Neuronal stem cell (in vitro differentiated cells): ENCODE results near the gene PDGFRA.

Experiments used
- DNase-seq: peaks from one replicate; pipeline ENCODE4 v3.0.0-alpha.2; 2013; ENCODE audit warnings: low spot score
- H2AFZ ChIP-seq: one replicate; pipeline ENCODE4 v1.6.1; 2013; ENCODE audit warnings: mild to moderate bottlenecking, low read length, inconsistent platforms
- H2AK5ac ChIP-seq: 2 replicates; pipeline ENCODE4 v1.6.1; 2013; ENCODE audit warnings: low read depth, mild to moderate bottlenecking, inconsistent platforms, low read length, moderate library complexity, mixed read lengths
- H2BK120ac ChIP-seq: 2 replicates; pipeline ENCODE4 v1.6.1; 2013; ENCODE audit warnings: low read depth, mild to moderate bottlenecking, inconsistent platforms, low read length, moderate library complexity, mixed read lengths
- H2BK12ac ChIP-seq: one replicate; pipeline ENCODE4 v1.6.1; 2013; ENCODE audit warnings: low read length, inconsistent platforms
- H2BK15ac ChIP-seq: 2 replicates; pipeline ENCODE4 v1.6.1; 2013; ENCODE audit warnings: mild to moderate bottlenecking, low read length, inconsistent platforms, mixed read lengths
- H2BK5ac ChIP-seq: one replicate; pipeline ENCODE4 v1.6.1; 2013; ENCODE audit warnings: inconsistent platforms, mild to moderate bottlenecking, low read length, moderate library complexity
- H3K14ac ChIP-seq: one replicate; pipeline ENCODE4 v1.6.1; 2013; ENCODE audit warnings: low read length, inconsistent platforms
- H3K18ac ChIP-seq: 2 replicates; pipeline ENCODE4 v1.6.1; 2013; ENCODE audit warnings: low read length, inconsistent platforms
- H3K23ac ChIP-seq: 2 replicates; pipeline ENCODE4 v1.6.1; 2013; ENCODE audit warnings: low read depth, mild to moderate bottlenecking, mixed read lengths, low read length, inconsistent platforms; ENCODE audit not compliant: poor library complexity
- H3K27ac ChIP-seq: replicated peaks from 3 replicates; pipeline ENCODE4 v1.5.1; 2013; ENCODE audit warnings: low read length, inconsistent platforms
- H3K27me3 ChIP-seq, 3 experiments: 2 replicates each; pipeline ENCODE4 v1.6.1; 2013; ENCODE audit warnings: low read length in 3 of 3, mild to moderate bottlenecking in 2 of 3, inconsistent platforms in 1 of 3, low read depth in 1 of 3, mixed read lengths in 1 of 3, moderate library complexity in 1 of 3; ENCODE audit not compliant: control insufficient read depth in 3 of 3, insufficient read depth in 3 of 3
- H3K36me3 ChIP-seq, 2 donors: replicated peaks in 1 of 2; 2 replicates each; pipeline ENCODE4 v1.6.1; 2013; ENCODE audit warnings: low read length in 2 of 2; ENCODE audit not compliant: control insufficient read depth in 2 of 2, insufficient read depth in 2 of 2
- H3K4ac ChIP-seq: 2 replicates; pipeline ENCODE4 v1.6.1; 2013; ENCODE audit warnings: inconsistent platforms, mild to moderate bottlenecking, low read length, moderate library complexity
- H3K4me1 ChIP-seq, 2 donors: 1 replicate in 1 of 2; 2 replicates in 1 of 2; pipeline ENCODE4 v1.6.1; 2013; ENCODE audit warnings: low read length in 2 of 2, low read depth in 1 of 2; ENCODE audit not compliant: control insufficient read depth in 2 of 2, insufficient read depth in 1 of 2
- H3K4me2 ChIP-seq: one replicate; pipeline ENCODE4 v1.6.1; 2013; ENCODE audit warnings: mild to moderate bottlenecking, low read length, inconsistent platforms; ENCODE audit not compliant: insufficient read depth, poor library complexity, severe bottlenecking
- H3K4me3 ChIP-seq, 2 donors: 2 replicates each; pipeline ENCODE4 v1.5.1; 2013; ENCODE audit warnings: low read length in 2 of 2, mild to moderate bottlenecking in 2 of 2, inconsistent platforms in 1 of 2, moderate library complexity in 1 of 2
- H3K79me1 ChIP-seq: one replicate; pipeline ENCODE4 v1.6.1; 2013; ENCODE audit warnings: low read depth, mild to moderate bottlenecking, inconsistent platforms, low read length, moderate library complexity
- H3K9ac ChIP-seq: one replicate; pipeline ENCODE4 v1.6.1; 2013; ENCODE audit warnings: mild to moderate bottlenecking, low read depth, low read length, inconsistent platforms; ENCODE audit not compliant: poor library complexity
- H3K9me3 ChIP-seq, 2 donors: replicated peaks in 1 of 2; 2 replicates each; pipeline versions ENCODE3 to v1.6.1; 2013; ENCODE audit warnings: low read length in 2 of 2, mild to moderate bottlenecking in 2 of 2, inconsistent platforms in 1 of 2, low read depth in 1 of 2, mixed read lengths in 1 of 2, moderate library complexity in 1 of 2; ENCODE audit not compliant: control insufficient read depth in 2 of 2, insufficient read depth in 1 of 2
- H4K8ac ChIP-seq: one replicate; pipeline ENCODE4 v1.6.1; 2013; ENCODE audit warnings: low read depth, mild to moderate bottlenecking, inconsistent platforms, low read length, moderate library complexity
- H4K91ac ChIP-seq: one replicate; pipeline ENCODE4 v1.6.1; 2013; ENCODE audit warnings: low read length, low read depth, mild to moderate bottlenecking, inconsistent platforms; ENCODE audit not compliant: poor library complexity
- WGBS, 2 donors: extraction: QIAGEN DNeasy Blood & Tissue Kit; methylation state at CpG; one replicate each; pipeline ENCODE4 v1.1.7; 2013; ENCODE audit warnings: missing lambda C conversion rate in 2 of 2, mixed read lengths in 1 of 2; ENCODE audit not compliant: insufficient read length in 2 of 2, insufficient replicate concordance in 1 of 2; ENCODE audit errors: extremely low coverage in 2 of 2; 5-methylcytosine and 5-hydroxymethylcytosine counted together

Gene PDGFRA

DNA sequence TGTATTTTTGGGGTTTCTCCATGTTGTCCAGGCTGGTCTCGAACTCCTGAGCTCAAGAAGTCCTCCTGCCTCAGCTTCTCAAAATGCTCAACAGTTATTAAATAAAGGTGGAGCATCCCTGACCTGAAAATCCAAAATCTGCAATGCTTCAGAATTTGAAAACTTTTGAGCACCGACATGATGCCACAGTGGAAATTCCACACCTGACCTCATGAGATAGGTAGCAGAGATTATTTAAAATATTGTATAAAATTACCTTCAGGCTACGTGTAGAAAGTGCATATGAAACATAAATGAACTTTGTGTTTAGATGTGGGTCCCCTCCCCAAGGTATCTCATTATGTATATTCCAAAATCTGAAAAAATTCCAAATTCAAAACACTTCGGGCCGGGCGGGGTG lies 42.7 kb upstream of the PDGFRA start:
- Histone ChIP-seq H2BK120ac (no peak overlapping the region), H2BK5ac (no peak overlapping the region)
- WGBS, 2 donors: no CpG with 5 or more reads among the region's 6 CpGs

DNA sequence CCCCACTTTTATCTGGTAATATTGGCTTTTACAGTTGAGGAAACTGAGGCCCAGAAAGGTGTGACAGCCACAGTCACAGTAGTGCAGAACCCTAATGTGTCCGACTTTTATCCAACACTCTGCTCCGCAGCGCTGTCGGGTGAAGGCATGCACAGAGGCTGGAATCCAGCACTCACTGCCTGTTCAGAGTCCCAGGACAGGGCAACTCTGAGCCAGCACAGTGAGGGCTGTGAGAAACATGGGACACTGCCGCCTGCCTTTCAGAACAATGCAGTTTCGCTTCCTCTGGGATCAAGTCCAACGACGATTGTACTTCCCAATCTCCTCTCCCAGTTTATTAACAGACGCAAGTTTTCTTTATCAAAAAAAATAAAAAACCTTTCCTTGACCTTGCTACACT lies 41.9 kb upstream of the PDGFRA start:
- Histone ChIP-seq H3K4me2 (no peak overlapping the region), H3K23ac (no peak overlapping the region), H3K4ac (no peak overlapping the region), H2BK5ac (no peak overlapping the region), H3K4me3 (no peak overlapping the region), H3K14ac (no peak overlapping the region), H2AK5ac (no peak overlapping the region), H3K9ac (no peak overlapping the region), H4K91ac (no peak overlapping the region), H3K4me1 (no peaks in the 10 kb centered on the region), H2BK12ac (no peak overlapping the region), H2AFZ (no peak overlapping the region), H3K9me3 (no peaks in the 10 kb centered on the region), H2BK15ac (no peak overlapping the region), H2BK120ac (no peak overlapping the region), H3K36me3 (no peaks in the 10 kb centered on the region), H3K18ac (no peak overlapping the region), H3K79me1 (no peaks in the 10 kb centered on the region), H4K8ac (no peak overlapping the region), H3K27ac (no peak overlapping the region), H3K27me3 (no peaks in the 10 kb centered on the region)
- no CpG with 5 or more reads among the region's 9 CpGs for WGBS, 2 donors
- no peak for DNase-seq

More for the DNA sequence above, 42.7 kb upstream of the PDGFRA start:
- H3K9ac ChIP-seq: no peak overlapping the region
- no peak overlapping the region for H3K4ac ChIP-seq
- no peak overlapping the region for H3K18ac ChIP-seq
- DNase-seq: no peak
- no peak overlapping the region for H3K27ac ChIP-seq
- H4K8ac ChIP-seq: no peak overlapping the region
- no peak overlapping the region for H2BK12ac ChIP-seq
- H4K91ac ChIP-seq: no peak overlapping the region
- no peaks in the 10 kb centered on the region for H3K4me1 ChIP-seq
- H3K79me1 ChIP-seq: no peaks in the 10 kb centered on the region
- H3K36me3 ChIP-seq: no peaks in the 10 kb centered on the region
- H3K4me3 ChIP-seq: no peak overlapping the region
- no peak overlapping the region for H2BK15ac ChIP-seq
- no peak overlapping the region for H3K4me2 ChIP-seq
- H3K23ac ChIP-seq: no peak overlapping the region
- H3K14ac ChIP-seq: no peak overlapping the region
- no peak overlapping the region for H2AK5ac ChIP-seq
- H3K9me3 ChIP-seq: no peaks in the 10 kb centered on the region
- H2AFZ ChIP-seq: no peak overlapping the region
- no peaks in the 10 kb centered on the region for H3K27me3 ChIP-seq

DNA sequence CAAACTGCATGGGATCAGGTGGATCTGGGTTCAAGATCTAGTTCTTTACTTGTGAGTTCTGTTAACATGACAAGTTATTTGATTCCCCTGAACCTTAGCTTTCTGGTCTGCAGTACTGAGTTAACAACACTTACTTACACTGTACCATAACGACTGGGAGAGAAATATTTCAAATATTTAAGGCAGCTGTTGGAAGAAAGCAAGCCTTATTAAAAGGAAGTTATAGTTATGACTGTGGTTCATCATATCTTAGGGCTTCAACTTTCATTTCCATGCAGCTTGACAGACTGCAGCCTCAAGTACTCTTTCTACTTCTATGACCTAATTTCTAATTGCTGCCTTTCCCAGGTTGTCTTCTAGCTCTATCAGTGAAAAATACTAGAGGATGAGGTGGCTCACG lies 40.0 kb upstream of the PDGFRA start:
- Histone ChIP-seq H2BK15ac (no peak overlapping the region), H3K18ac (no peak overlapping the region), H3K79me1 (no peaks in the 10 kb centered on the region), H3K14ac (no peak overlapping the region), H3K23ac (no peak overlapping the region), H2AK5ac (no peak overlapping the region), H3K4ac (no peak overlapping the region), H3K4me1 (no peaks in the 10 kb centered on the region), H3K36me3 (no peaks in the 10 kb centered on the region), H2BK120ac (no peak overlapping the region), H2BK12ac (no peak overlapping the region), H2AFZ (no peak overlapping the region), H3K9me3 (peaks cover 0 to 2% of the 10 kb centered on the region in 2 donors), H3K4me3 (no peak overlapping the region), H4K91ac (no peak overlapping the region), H3K9ac (no peak overlapping the region), H3K27ac (no peak overlapping the region), H4K8ac (no peak overlapping the region), H3K4me2 (no peak overlapping the region), H2BK5ac (no peak overlapping the region), H3K27me3 (no peaks in the 10 kb centered on the region)
- DNase-seq: no peak
- no CpG with 5 or more reads among the region's 2 CpGs for WGBS, 2 donors

DNA sequence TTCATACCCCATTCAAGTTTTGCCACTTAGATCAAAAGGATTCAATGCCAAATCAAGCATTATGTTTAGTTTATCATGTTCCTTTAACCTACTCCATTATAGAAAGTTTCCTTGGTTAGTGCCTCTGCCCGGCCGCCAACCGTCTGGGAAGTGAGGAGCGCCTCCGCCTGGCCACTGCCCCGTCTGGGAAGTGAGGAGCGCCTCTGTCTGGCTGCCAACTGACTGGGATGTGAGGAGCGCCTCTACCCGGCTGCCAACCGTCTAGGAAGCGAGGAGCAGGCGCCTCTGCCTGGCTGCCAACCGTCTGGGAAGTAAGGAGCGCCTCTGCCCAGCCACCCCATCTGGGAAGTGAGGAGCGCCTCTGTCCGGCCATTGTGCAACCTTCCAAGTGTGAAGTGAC lies 36.3 kb upstream of the PDGFRA start:
- Histone ChIP-seq H3K4ac (no peak overlapping the region), H2BK15ac (no peak overlapping the region), H3K23ac (no peak overlapping the region), H3K27ac (no peak overlapping the region), H3K14ac (no peak overlapping the region), H2BK120ac (no peak overlapping the region), H3K4me2 (no peak overlapping the region), H4K91ac (no peak overlapping the region), H2BK12ac (no peak overlapping the region), H3K36me3 (no peaks in the 10 kb centered on the region), H3K79me1 (no peaks in the 10 kb centered on the region), H3K9ac (no peak overlapping the region), H2AFZ (no peak overlapping the region), H2AK5ac (no peak overlapping the region), H3K4me3 (no peak overlapping the region), H3K27me3 (no peaks in the 10 kb centered on the region), H2BK5ac (no peak overlapping the region), H4K8ac (no peak overlapping the region), H3K4me1 (peaks cover 2 to 6% of the 10 kb centered on the region in 2 donors), H3K9me3 (peaks cover 0 to 2% of the 10 kb centered on the region in 2 donors), H3K18ac (no peak overlapping the region)
- no peak for DNase-seq
- WGBS, 2 donors: no CpG with 5 or more reads among the region's 16 CpGs
